OCI-LY1 (cell line): ENCODE results near the gene CACNA2D1.

Source experiments
- H2AFZ ChIP-seq: fragments of 200-600 bp; sonication (generic), shearing (Covaris generic); 2 replicates; pipeline ENCODE4 v1.6.0; 2014; ENCODE audit warnings: antibody characterized with exemption, mild to moderate bottlenecking, low read length
- H3F3A ChIP-seq: fragments of 200-600 bp; sonication (generic), shearing (Covaris generic); 2 replicates; pipeline ENCODE4 v1.6.0; 2014; ENCODE audit warnings: mild to moderate bottlenecking, antibody characterized with exemption, low read length, moderate library complexity; ENCODE audit not compliant: insufficient read depth
- H3K27ac ChIP-seq: fragments of 200-600 bp; sonication (generic); 2 replicates; pipeline ENCODE4 v1.5.1; 2014; ENCODE audit warnings: low read length, mixed run types, mild to moderate bottlenecking, low read depth; ENCODE audit not compliant: poor library complexity, severe bottlenecking
- H3K27me3 ChIP-seq: fragments of 200-600 bp; sonication (generic); 2 replicates; pipeline ENCODE4 v1.6.0; 2014; ENCODE audit warnings: antibody characterized with exemption, mild to moderate bottlenecking, low read length, moderate library complexity; ENCODE audit not compliant: insufficient read depth
- H3K36me3 ChIP-seq: fragments of 200-600 bp; sonication (generic); 2 replicates; pipeline ENCODE4 v1.6.1; 2014; ENCODE audit warnings: mild to moderate bottlenecking, antibody characterized with exemption, low read length, moderate library complexity, mixed read lengths; ENCODE audit not compliant: insufficient read depth
- H3K4me1 ChIP-seq: fragments of 200-600 bp; sonication (generic); 2 replicates; pipeline ENCODE4 v1.5.1; 2014; ENCODE audit warnings: mild to moderate bottlenecking, low read length, moderate library complexity; ENCODE audit not compliant: insufficient read depth, severe bottlenecking
- H3K4me2 ChIP-seq: fragments of 200-600 bp; sonication (generic), shearing (Covaris generic); 2 replicates; pipeline ENCODE4 v1.6.1; 2014; ENCODE audit warnings: low read length
- H3K4me3 ChIP-seq: fragments of 200-600 bp; sonication (generic); 2 replicates; pipeline ENCODE4 v1.5.1; 2014; ENCODE audit warnings: low read length, low read depth, mild to moderate bottlenecking, mixed read lengths; ENCODE audit not compliant: poor library complexity, severe bottlenecking
- H3K79me2 ChIP-seq: fragments of 200-600 bp; shearing (Covaris generic); 2 replicates; pipeline ENCODE4 v1.6.1; 2016; ENCODE audit warnings: mixed run types, low read length, mixed read lengths; ENCODE audit not compliant: insufficient read depth
- H3K9ac ChIP-seq: fragments of 200-600 bp; sonication (generic), shearing (Covaris generic); 2 replicates; pipeline ENCODE4 v1.6.1; 2014; ENCODE audit warnings: mild to moderate bottlenecking, low read length, mixed read lengths
- H3K9me2 ChIP-seq: fragments of 200-600 bp; sonication (generic), shearing (Covaris generic); 2 replicates; pipeline ENCODE4 v1.6.1; 2014; ENCODE audit warnings: low read depth, mild to moderate bottlenecking, low read length, mixed read lengths
- H3K9me3 ChIP-seq: fragments of 200-600 bp; shearing (Covaris generic); 2 replicates; pipeline ENCODE4 v1.6.1; 2014; ENCODE audit warnings: low read length, mixed read lengths
- H4K20me1 ChIP-seq: fragments of 200-600 bp; sonication (generic), shearing (Covaris generic); 2 replicates; pipeline ENCODE4 v1.6.0; 2016; ENCODE audit warnings: mild to moderate bottlenecking, low read length; ENCODE audit not compliant: insufficient read depth
- EZH2 ChIP-seq: fragments of 200-600 bp; sonication (generic), shearing (Covaris generic); IDR thresholded peaks from 2 replicates; pipeline ENCODE4 v1.8.0; 2017; ENCODE audit warnings: borderline replicate concordance, mixed run types, mild to moderate bottlenecking, antibody characterized with exemption, low read length, moderate library complexity, mixed read lengths
- TF ChIP-seq, protein P1 (sequence below): fragments of 200-600 bp; sonication (generic), shearing (Covaris generic); IDR thresholded peaks from 2 replicates; pipeline ENCODE4 v1.5.1; 2017; ENCODE audit warnings: mild to moderate bottlenecking, antibody characterized with exemption, low read length, moderate library complexity, mixed read lengths

CACNA2D1 gene

GRCh38 chr7:81973117-81973516, 470.5 kb downstream of the CACNA2D1 start:
- Histone ChIP-seq H3K9ac (no peak overlapping the region), H3K27me3 (0 out of 2 replicates have a peak, but pooled peaks cover 3% of the 10 kb centered on the region), H3K9me3 (no peaks in the 10 kb centered on the region), H3K79me2 (no peaks in the 10 kb centered on the region), H4K20me1 (no peaks in the 10 kb centered on the region), H3K4me2 (no peak overlapping the region), H3K9me2 (no peaks in the 10 kb centered on the region; the same call in 1 of the 2 replicates), H3K27ac (no peak overlapping the region), H3K4me1 (no peaks in the 10 kb centered on the region), H2AFZ (no peak overlapping the region), H3F3A (no peaks in the 10 kb centered on the region), H3K4me3 (no peak overlapping the region), H3K36me3 (no peaks in the 10 kb centered on the region)
- TF ChIP-seq EZH2, result no peak
- TF ChIP-seq, protein P1, sequence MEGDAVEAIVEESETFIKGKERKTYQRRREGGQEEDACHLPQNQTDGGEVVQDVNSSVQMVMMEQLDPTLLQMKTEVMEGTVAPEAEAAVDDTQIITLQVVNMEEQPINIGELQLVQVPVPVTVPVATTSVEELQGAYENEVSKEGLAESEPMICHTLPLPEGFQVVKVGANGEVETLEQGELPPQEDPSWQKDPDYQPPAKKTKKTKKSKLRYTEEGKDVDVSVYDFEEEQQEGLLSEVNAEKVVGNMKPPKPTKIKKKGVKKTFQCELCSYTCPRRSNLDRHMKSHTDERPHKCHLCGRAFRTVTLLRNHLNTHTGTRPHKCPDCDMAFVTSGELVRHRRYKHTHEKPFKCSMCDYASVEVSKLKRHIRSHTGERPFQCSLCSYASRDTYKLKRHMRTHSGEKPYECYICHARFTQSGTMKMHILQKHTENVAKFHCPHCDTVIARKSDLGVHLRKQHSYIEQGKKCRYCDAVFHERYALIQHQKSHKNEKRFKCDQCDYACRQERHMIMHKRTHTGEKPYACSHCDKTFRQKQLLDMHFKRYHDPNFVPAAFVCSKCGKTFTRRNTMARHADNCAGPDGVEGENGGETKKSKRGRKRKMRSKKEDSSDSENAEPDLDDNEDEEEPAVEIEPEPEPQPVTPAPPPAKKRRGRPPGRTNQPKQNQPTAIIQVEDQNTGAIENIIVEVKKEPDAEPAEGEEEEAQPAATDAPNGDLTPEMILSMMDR, result no peak

GRCh38 chr7:81960026-81960425, 483.6 kb downstream of the CACNA2D1 start:
- no peaks in the 10 kb centered on the region for H4K20me1 ChIP-seq
- no peaks in the 10 kb centered on the region for H3F3A ChIP-seq
- H3K4me3 ChIP-seq, result no peak overlapping the region
- no peaks in the 10 kb centered on the region for H3K9me3 ChIP-seq
- H3K9ac ChIP-seq, result no peak overlapping the region
- no peak overlapping the region for H3K27ac ChIP-seq
- H3K79me2 ChIP-seq, result no peaks in the 10 kb centered on the region
- no peaks in the 10 kb centered on the region for H3K36me3 ChIP-seq
- no peak overlapping the region for H2AFZ ChIP-seq
- no peak for TF ChIP-seq EZH2
- TF ChIP-seq, protein P1, result no peak
- H3K9me2 ChIP-seq, result no peaks in the 10 kb centered on the region
- H3K27me3 ChIP-seq, result 0 out of 2 replicates have a peak, but pooled peaks cover 3% of the 10 kb centered on the region
- no peak overlapping the region for H3K4me2 ChIP-seq
- H3K4me1 ChIP-seq, result peaks cover 14% of the 10 kb centered on the region

- H3F3A ChIP-seq, result no peaks in the 10 kb centered on the region
- peak overlapping the region; percentile 48; the same call in 1 of the 2 replicates for H2AFZ ChIP-seq
- H3K4me3 ChIP-seq, result no peak overlapping the region
- no peaks in the 10 kb centered on the region for H3K79me2 ChIP-seq
- no peak for TF ChIP-seq EZH2
- H3K4me1 ChIP-seq, result peaks cover 29% of the 10 kb centered on the region
- no peaks in the 10 kb centered on the region for H3K9me2 ChIP-seq
- H4K20me1 ChIP-seq, result no peaks in the 10 kb centered on the region
- no peak overlapping the region for H3K4me2 ChIP-seq
- H3K27ac ChIP-seq, result no peak overlapping the region
- H3K9ac ChIP-seq, result no peak overlapping the region
- no peaks in the 10 kb centered on the region for H3K27me3 ChIP-seq
- no peaks in the 10 kb centered on the region for H3K9me3 ChIP-seq
- no peaks in the 10 kb centered on the region for H3K36me3 ChIP-seq
Measured at GRCh38 chr7:81957517-81957916, 486.1 kb downstream of the CACNA2D1 start.

DNA sequence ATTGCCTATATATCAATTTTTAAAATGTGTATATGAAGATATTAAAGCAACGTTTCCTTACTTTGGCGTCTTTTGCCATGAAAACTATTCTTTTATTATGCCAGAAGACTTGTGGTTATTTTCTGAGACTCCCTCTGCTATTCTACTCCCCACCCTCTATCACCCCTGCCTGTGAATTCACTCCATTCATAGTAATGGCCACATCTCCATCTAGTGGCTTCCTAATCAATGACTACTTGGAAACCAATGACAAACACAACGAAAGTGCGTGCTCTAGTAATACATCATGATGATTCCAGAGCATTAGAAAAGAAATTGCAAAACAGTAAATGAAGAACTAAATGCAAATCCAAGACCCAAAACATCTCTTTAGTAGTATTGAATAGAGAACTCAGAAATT, 487.1 kb downstream of the CACNA2D1 start:
- no peak overlapping the region for H3K4me3 ChIP-seq
- H2AFZ ChIP-seq, result peak overlapping the region; percentile 80; the same call in 1 of the 2 replicates
- H3K27ac ChIP-seq, result no peak overlapping the region
- no peaks in the 10 kb centered on the region for H3F3A ChIP-seq
- H3K36me3 ChIP-seq, result no peaks in the 10 kb centered on the region
- no peak overlapping the region for H3K4me2 ChIP-seq
- H3K9me2 ChIP-seq, result no peaks in the 10 kb centered on the region
- peaks cover 29% of the 10 kb centered on the region for H3K4me1 ChIP-seq
- H3K79me2 ChIP-seq, result no peaks in the 10 kb centered on the region
- no peaks in the 10 kb centered on the region for H3K27me3 ChIP-seq
- H3K9ac ChIP-seq, result no peak overlapping the region
- TF ChIP-seq, protein P1, result peak; percentile 90
- no peak for TF ChIP-seq EZH2
- no peaks in the 10 kb centered on the region for H4K20me1 ChIP-seq
- H3K9me3 ChIP-seq, result no peaks in the 10 kb centered on the region
